Smooth muscle cell of bladder (primary cell): ENCODE measurements around the gene OR4E2. TPM values are rescaled to one million over a fixed set of nuclear protein-coding genes. Genes with fewer than 3 reads are reported as not detected.

Experiments used
- total RNA-seq: library from RNA; depleted of rRNA; stranded (reverse); fragments of >200 nt; gene quantifications from 2 replicates; pipeline ENCODE4 v1.2.3, GENCODE V29; 2014

Gene OR4E2, protein sequence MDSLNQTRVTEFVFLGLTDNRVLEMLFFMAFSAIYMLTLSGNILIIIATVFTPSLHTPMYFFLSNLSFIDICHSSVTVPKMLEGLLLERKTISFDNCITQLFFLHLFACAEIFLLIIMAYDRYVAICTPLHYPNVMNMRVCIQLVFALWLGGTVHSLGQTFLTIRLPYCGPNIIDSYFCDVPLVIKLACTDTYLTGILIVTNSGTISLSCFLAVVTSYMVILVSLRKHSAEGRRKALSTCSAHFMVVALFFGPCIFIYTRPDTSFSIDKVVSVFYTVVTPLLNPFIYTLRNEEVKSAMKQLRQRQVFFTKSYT
- not detected in 2 replicates for total RNA-seq

DNA sequence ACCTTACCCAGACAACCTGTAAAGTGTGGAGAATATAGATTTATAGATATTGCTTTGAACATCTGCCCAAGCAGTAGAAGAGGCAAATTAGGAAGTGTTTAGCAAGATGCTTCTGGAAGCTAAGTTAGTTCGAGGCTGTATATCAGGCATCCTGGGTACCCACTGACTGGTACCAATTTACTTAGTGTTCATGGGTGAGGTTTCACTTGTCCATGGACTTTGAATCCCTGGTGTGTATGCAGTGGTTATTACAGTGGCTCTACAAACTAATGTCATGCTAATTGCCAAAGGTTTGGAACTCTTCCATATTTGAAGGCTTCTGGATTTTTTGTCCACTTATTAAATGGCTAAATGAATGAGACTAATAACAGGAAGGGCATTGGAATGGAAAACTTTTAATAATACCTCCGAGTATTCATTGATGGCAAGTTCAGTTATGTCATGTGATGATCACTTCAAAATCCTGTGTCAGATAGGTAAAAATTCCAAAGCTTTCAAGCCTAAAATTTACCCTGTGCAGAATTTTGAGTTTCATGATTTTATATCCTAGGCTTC is at the start of gene OR4E2:
Gene OR4E2, plus strand, starts transcription at position 505 of the 555 bp plus-strand sequence. CDS start 11,248 bp downstream, outside the sequence.

DNA sequence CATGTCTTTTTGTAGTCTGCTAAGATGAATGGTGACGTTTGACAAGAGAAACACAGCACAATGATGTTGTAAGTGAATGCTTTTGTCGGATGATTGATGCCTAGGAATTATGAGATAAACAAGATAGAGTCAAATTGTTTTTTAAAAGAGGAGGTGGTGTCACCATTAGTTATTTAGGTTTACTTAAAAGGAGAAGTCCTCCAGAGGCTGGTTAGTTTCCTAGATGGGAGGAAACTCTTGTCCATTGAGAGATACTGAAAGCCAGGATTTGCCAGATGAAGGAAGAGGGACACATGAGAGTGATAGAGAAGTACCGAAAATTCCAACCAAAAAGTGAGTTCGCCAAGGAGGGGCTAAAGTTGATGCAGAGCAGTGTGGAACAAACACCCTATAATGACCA is 18.8 kb upstream of the OR4E2 start, which contains the start of gene OR10G2:
Gene OR10G2, minus strand, starts transcription at position 101 of the 400 bp plus-strand sequence. Its CDS starts 98 bp downstream, at position 3.

GRCh38 chr14:21673718-21674117 is 20.1 kb downstream of the OR4E2 start, which contains the start of gene OR4E1:
TSS of gene OR4E1 (minus strand) at chr14:21673818. CDS start at chr14:21670935, 2,883 bp downstream.

Other genes with a start within 250 kb of the OR4E2 start
- 36.0 and 39.1 TPM in 2 replicates for gene CHD8, start 197.7 kb upstream of the OR4E2 start, total RNA-seq
- 15.1 and 19.7 TPM in 2 replicates for gene RAB2B, start 176.9 kb upstream of the OR4E2 start, total RNA-seq
- 18.8 and 23.8 TPM in 2 replicates for gene TOX4, start 176.6 kb upstream of the OR4E2 start, total RNA-seq
- 41.5 and 45.8 TPM in 2 replicates for gene METTL3, start 142.5 kb upstream of the OR4E2 start, total RNA-seq
- 1.7 and 4.0 TPM in 2 replicates for gene SALL2, start 127.5 kb upstream of the OR4E2 start, total RNA-seq
- gene OR10G3, start 73.8 kb upstream of the OR4E2 start, total RNA-seq = not detected in 2 replicates
- not detected in 2 replicates for gene OR10G2, start 18.9 kb upstream of the OR4E2 start, total RNA-seq
- not detected in 2 replicates for gene OR4E1, start 20.0 kb downstream of the OR4E2 start, total RNA-seq